ENCODE results near the gene TMEM175.

DNA sequence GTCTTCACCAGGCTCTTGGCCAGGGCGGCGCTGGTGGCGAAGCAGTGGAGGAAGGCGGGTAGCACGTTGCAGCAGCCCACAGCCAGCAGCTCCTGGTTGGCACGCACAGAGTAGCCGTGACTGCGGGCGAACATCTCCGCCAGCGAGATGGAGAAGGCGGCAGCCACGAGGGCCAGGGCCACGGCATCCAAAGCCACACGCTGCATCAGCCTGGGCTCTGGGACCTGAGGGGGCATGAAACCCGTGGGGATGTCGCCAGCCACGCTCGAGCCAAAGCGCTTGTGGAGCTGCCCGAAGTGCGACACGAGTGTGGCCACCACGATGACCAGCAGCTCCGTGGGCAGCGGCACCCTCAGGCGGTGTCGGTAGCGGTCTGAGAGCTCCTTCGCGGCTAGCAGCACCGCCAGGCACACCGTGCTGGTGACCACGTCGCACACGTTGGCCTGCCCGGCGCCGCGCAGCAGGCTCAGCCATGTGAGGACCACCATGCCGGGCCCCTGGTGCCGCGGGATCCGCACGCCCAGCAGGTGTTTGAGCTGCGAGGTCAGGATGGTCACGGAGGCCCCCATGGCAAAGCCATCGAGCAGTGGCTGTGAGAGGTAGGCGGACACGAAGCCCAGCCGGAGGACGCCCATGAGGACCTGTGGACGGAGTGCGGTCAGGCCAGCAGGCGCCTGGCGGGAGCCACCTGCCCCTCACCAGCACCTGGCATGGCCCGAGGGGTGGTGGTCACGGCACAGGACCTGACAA, 57.6 kb downstream of the TMEM175 start:
- TF ChIP-seq, protein P1, sequence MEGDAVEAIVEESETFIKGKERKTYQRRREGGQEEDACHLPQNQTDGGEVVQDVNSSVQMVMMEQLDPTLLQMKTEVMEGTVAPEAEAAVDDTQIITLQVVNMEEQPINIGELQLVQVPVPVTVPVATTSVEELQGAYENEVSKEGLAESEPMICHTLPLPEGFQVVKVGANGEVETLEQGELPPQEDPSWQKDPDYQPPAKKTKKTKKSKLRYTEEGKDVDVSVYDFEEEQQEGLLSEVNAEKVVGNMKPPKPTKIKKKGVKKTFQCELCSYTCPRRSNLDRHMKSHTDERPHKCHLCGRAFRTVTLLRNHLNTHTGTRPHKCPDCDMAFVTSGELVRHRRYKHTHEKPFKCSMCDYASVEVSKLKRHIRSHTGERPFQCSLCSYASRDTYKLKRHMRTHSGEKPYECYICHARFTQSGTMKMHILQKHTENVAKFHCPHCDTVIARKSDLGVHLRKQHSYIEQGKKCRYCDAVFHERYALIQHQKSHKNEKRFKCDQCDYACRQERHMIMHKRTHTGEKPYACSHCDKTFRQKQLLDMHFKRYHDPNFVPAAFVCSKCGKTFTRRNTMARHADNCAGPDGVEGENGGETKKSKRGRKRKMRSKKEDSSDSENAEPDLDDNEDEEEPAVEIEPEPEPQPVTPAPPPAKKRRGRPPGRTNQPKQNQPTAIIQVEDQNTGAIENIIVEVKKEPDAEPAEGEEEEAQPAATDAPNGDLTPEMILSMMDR (IDR thresholded peaks at IDR 0.05; ENCODE audit: insufficient read depth, low read length), result no peak
- TF ChIP-seq POLR2AphosphoS5 (IDR thresholded peaks at IDR 0.05; ENCODE audit: low read depth) (no peak), GABPA (IDR thresholded peaks at IDR 0.05; ENCODE audit: low read depth) (no peak), SPI1 (IDR thresholded peaks at IDR 0.05; ENCODE audit: borderline replicate concordance, low read depth) (no peak)
- TF ChIP-seq, protein P2, sequence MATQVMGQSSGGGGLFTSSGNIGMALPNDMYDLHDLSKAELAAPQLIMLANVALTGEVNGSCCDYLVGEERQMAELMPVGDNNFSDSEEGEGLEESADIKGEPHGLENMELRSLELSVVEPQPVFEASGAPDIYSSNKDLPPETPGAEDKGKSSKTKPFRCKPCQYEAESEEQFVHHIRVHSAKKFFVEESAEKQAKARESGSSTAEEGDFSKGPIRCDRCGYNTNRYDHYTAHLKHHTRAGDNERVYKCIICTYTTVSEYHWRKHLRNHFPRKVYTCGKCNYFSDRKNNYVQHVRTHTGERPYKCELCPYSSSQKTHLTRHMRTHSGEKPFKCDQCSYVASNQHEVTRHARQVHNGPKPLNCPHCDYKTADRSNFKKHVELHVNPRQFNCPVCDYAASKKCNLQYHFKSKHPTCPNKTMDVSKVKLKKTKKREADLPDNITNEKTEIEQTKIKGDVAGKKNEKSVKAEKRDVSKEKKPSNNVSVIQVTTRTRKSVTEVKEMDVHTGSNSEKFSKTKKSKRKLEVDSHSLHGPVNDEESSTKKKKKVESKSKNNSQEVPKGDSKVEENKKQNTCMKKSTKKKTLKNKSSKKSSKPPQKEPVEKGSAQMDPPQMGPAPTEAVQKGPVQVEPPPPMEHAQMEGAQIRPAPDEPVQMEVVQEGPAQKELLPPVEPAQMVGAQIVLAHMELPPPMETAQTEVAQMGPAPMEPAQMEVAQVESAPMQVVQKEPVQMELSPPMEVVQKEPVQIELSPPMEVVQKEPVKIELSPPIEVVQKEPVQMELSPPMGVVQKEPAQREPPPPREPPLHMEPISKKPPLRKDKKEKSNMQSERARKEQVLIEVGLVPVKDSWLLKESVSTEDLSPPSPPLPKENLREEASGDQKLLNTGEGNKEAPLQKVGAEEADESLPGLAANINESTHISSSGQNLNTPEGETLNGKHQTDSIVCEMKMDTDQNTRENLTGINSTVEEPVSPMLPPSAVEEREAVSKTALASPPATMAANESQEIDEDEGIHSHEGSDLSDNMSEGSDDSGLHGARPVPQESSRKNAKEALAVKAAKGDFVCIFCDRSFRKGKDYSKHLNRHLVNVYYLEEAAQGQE (IDR thresholded peaks at IDR 0.05; ENCODE audit: insufficient replicate concordance, low read depth), result no peak

Measured in HL-60 (cell line).